ENCODE results near the gene NKX1-2.

NKX1-2 gene

DNA sequence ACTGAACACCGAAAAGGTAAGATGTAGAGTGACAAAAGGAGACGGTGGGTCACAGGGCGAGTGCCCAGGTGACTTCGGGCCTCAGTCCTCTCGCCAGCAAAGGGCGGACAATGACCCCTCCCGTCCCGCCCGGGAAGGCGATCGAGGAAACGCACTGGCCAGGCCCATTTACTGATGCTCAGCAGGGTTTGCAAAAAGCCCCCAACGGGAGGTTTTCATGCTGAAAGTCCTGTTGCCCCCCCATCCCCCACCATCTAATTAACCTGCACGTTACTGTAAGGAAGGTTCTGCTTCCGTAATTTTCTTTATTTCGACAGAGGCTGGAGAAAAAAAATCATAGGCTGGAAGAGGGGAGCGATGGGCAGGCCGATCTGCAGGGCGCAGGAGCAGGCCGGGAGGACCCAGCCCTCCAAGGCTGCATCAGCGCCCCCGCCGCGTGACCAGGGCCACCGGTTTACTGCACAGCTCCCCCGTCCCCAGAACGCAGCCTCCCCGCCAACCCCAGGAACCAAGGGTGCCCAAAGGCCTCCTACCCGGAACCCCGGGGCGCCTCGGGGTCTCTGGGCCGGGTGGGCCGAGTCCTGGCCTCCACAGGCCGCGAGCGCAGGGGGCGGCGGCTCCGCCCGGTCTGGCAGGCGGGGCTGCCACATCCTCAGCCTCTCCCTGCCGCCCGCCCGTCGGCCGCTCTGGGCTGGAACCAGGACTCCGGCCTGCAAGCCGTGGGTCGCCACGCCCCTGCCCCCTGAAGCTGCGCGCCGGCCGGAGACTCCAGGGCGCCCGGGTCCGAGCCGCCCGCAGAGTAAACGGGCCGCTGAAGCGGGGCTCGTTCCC is 31.7 kb downstream of the NKX1-2 start:
- DNase-seq (ENCODE audit: low read depth): peak; percentile 1

- no peak for DNase-seq (ENCODE audit: low read depth)
These were observed 33.1 kb downstream of the NKX1-2 start for GRCh38 chr10:124416733-124417132.

- no peak for DNase-seq (ENCODE audit: low read depth)
These were observed 34.6 kb downstream of the NKX1-2 start for GRCh38 chr10:124415210-124415609.

DNA sequence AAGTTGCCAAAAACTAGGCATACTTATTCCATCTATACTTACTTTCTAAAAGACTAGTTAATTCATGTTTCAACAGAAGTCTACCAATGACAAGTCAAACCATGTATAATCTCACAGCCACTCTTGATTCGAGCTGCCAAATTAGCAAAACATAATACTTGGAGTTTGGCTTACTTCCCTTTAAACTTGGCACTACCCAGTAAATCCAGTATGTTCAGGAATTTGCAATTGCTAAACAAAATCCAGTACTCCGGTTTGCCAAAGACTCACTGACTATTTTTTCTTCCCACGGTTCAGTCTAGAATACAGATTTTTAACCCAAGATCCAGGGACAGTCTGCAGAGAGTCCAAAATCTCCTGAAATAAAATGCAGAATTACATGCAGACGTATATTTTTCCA is 35.8 kb downstream of the NKX1-2 start:
- no peak for DNase-seq (ENCODE audit: low read depth)

DNA sequence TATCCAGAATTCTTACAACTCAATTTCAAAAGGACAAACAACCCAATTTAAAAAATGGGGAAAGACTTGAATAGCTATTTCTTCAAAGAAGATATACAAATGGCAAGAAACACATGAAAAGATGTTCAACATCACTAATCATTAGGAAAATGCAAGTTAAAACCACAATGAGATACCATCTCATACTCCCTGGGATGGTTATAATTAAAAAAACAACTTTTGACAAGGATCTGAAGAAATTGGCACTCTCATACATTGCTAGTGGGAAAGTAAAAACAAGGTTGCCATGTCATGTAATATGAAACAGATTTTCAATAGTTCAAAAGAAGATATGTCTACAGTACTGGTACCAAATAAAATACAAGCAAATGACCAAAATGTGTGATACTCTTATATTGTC is 40.1 kb downstream of the NKX1-2 start:
- DNase-seq (ENCODE audit: low read depth): no peak

- DNase-seq (ENCODE audit: low read depth): no peak
These were observed 41.5 kb downstream of the NKX1-2 start for GRCh38 chr10:124408357-124408756.

GRCh38 chr10:124407456-124407855 is 42.4 kb downstream of the NKX1-2 start:
- no peak for DNase-seq (ENCODE audit: low read depth)

- DNase-seq (ENCODE audit: low read depth): no peak
These were observed 46.3 kb downstream of the NKX1-2 start for GRCh38 chr10:124403548-124403947.

GRCh38 chr10:124402273-124402672 is 47.6 kb downstream of the NKX1-2 start:
- no peak for DNase-seq (ENCODE audit: low read depth)

DNA sequence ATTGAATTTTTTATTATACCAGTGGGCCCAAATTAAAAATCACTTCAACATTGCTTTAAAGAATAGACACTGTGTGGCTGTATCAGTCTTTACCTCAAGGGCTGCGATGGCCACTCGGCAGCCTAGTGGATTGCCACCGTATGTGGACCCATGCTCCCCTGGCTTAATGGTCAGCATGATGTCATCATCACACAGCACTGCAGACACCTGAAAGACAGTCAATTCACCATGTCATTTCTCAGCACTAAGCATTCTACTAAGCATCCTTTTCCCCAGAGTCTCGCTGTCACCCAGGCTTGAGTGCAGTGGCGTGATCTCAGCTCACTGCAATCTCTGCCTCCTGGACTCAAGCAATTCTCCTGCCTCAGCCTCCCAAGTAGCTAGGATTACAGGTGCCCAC is 48.2 kb downstream of the NKX1-2 start:
- no peak for DNase-seq (ENCODE audit: low read depth)

All from stimulated activated CD8-positive, alpha-beta memory T cell treated with anti-CD3 and anti-CD28 coated beads, Interleukin-7, amount 100 ng/mL, for 24 hours (primary cell).